ENCODE measurements around the gene ZNF230.

ZNF230 gene

GRCh38 chr19:44032001-44032610 is 29.3 kb downstream of the ZNF230 start:
- no peak for DNase-seq (ENCODE audit: low read depth in 3 of 3, low spot score in 1 of 3)

GRCh38 chr19:44042147-44042546 is 39.4 kb downstream of the ZNF230 start:
- DNase-seq (ENCODE audit: low read depth in 3 of 3, low spot score in 1 of 3) = no peak

GRCh38 chr19:44050740-44051649 is 48.2 kb downstream of the ZNF230 start:
- no peak for DNase-seq (ENCODE audit: low read depth in 3 of 3, low spot score in 1 of 3)

DNA sequence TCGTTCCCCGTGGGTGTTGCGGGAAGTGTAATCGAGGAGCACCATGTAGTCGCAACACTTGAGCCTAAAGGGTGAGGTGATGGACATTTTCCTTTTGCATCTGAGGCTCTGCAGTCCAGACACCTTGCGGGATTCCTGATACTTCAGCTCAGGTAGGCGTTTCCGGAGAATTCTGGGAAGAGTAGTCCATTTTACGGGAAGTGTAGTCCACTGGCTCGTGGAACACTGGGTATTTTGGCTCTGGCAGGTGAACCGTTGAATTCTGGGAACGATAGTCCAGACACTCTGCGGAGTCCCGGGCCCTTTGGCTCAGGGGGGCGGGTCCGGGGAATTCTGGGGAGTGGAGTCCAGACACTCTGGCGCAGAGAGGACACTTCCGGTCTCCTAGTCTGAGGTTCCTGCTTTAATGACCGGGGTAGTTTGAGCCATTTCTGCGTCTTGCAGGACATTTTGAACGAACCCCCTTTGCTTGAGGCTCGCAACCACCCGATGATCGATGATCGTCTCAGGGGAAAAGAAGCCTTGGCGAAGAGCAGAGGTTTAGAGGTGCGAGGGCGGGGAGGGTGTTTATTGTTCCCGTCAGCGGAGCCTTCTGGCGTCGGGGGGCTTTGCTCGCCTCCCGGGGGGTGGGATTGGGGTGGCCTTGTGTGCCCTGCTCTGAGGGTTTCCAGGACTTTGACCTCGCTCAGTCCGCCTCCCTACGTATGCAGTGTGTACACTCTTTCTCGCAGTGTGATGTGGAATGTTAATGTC is 49.1 kb downstream of the ZNF230 start, which contains the start of gene ZNF223:
Gene ZNF223, plus strand, starts transcription at position 387 of the 753 bp plus-strand sequence. CDS start 3,141 bp downstream, outside the sequence.
- peak; percentile 18 to 57 (median 22) for DNase-seq (ENCODE audit: low read depth in 3 of 3, low spot score in 1 of 3)

DNA sequence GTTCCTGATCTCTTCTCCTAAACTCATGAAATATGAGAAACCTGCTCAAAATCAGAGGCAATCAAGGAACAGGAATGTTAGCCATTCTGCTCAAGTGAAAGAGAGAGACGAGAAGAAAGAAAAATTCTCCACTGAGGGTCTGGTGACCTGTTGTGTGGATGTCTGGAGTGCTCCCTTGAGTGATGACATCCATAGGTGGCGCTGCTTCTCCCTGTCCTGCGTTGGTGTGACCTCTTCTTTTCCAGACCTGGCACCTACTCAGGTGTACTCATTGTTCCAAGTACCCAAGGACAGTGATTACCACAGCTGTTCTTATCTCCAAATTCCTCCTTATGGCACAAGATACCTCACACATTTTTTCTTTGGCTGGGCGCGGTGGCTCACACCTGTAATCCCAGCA is 53.1 kb downstream of the ZNF230 start:
- no peak for DNase-seq (ENCODE audit: low read depth in 3 of 3, low spot score in 1 of 3)

- no peak for DNase-seq (ENCODE audit: low read depth in 3 of 3, low spot score in 1 of 3)
These were observed 56.5 kb downstream of the ZNF230 start for GRCh38 chr19:44059229-44059628.

DNA sequence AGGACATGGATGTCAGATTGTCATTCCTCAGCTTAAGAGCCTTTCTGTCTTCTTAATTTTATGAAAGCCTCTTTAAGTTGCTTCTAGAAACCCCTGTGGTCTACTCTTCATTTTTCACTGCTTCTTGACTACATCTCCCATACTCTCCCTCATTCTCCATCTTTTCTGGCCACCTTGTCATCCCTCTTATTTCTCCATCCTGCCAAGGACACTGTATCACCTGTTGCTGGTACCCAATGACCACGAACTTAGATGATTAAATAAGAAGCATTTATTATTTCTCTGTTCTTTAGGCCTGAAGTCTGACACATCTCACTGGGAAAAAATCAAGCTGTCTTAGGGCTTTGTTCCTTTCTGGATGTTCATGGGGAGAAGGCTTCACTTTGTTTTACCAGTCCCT is 58.3 kb downstream of the ZNF230 start:
- DNase-seq (ENCODE audit: low read depth in 3 of 3, low spot score in 1 of 3) = no peak

Data from stimulated activated CD4-positive, alpha-beta T cell treated with anti-CD3 and anti-CD28 coated beads, TNF-alpha, amount 100 ng/mL, for 1 hour (primary cell).